Progenitor cell of endocrine pancreas (in vitro differentiated cells): ENCODE results near the gene RALGAPA2. TPM values are rescaled to one million over a fixed set of nuclear protein-coding genes. Genes with fewer than 3 reads are reported as not detected.

ENCODE experiments used
- DNase-seq: peaks from one replicate; pipeline ENCODE4 v3.0.0; 2021; ENCODE audit warnings: low spot score; ENCODE audit not compliant: unreplicated experiment
- H3K27ac Mint-ChIP-seq: 2 replicates; pipeline ENCODE4 v1.8.0; 2021; ENCODE audit warnings: mild to moderate bottlenecking, moderate library complexity, mixed read lengths
- H3K27me3 Mint-ChIP-seq: 2 replicates; pipeline ENCODE4 v1.8.0; 2021; ENCODE audit warnings: mixed read lengths
- H3K36me3 Mint-ChIP-seq: 2 replicates; pipeline ENCODE4 v1.8.0; 2022; ENCODE audit warnings: mixed read lengths; ENCODE audit not compliant: insufficient read depth
- H3K4me1 Mint-ChIP-seq: 2 replicates; pipeline ENCODE4 v1.8.0; 2021; ENCODE audit warnings: low read depth, mixed read lengths
- H3K4me3 Mint-ChIP-seq: 2 replicates; pipeline ENCODE4 v1.8.0; 2021; ENCODE audit warnings: low read depth, mild to moderate bottlenecking, moderate library complexity, mixed read lengths
- H3K9me3 Mint-ChIP-seq: 2 replicates; pipeline ENCODE4 v1.8.0; 2021; ENCODE audit warnings: low read depth, mixed read lengths
- total RNA-seq: library from RNA; stranded (reverse); gene quantifications from 2 replicates; pipeline ENCODE4 v1.2.1, GENCODE V29; 2021
- TF ChIP-seq, protein P1 (sequence below): fragments of 200-600 bp; sonication (generic); IDR thresholded peaks from one replicate; pipeline ENCODE4 v1.5.0; 2021; ENCODE audit warnings: antibody characterized with exemption, mild to moderate bottlenecking; ENCODE audit not compliant: unreplicated experiment

Gene RALGAPA2
- total RNA-seq, 1 donor from 2014 or later = 109 TPM

DNA sequence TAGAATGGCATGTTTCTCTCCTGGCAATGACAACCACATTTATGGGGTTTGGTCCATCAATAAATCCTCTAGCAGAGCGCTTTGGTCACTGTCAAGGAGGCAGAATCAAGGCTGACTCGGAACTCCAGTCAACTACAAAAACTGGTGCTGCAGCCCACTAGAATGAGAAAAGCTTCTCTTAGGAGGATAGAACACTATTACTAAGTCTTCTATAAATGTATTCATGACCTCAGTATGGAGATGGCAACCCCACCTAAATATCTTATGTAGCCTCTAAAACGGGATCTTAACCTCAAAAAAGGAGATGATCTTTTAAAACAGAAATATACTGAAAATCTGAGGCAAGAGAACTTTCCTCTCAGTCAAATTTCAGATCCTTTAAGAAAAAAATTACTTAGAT, 68.5 kb downstream of the RALGAPA2 start:
- no peak for DNase-seq
- H3K4me1 Mint-ChIP-seq = peaks cover 2% of the 10 kb centered on the region
- H3K9me3 Mint-ChIP-seq = peaks cover 4% of the 10 kb centered on the region
- no peak overlapping the region for H3K27ac Mint-ChIP-seq
- no peak overlapping the region for H3K4me3 Mint-ChIP-seq
- no peaks in the 10 kb centered on the region for H3K27me3 Mint-ChIP-seq
- TF ChIP-seq, protein P1, sequence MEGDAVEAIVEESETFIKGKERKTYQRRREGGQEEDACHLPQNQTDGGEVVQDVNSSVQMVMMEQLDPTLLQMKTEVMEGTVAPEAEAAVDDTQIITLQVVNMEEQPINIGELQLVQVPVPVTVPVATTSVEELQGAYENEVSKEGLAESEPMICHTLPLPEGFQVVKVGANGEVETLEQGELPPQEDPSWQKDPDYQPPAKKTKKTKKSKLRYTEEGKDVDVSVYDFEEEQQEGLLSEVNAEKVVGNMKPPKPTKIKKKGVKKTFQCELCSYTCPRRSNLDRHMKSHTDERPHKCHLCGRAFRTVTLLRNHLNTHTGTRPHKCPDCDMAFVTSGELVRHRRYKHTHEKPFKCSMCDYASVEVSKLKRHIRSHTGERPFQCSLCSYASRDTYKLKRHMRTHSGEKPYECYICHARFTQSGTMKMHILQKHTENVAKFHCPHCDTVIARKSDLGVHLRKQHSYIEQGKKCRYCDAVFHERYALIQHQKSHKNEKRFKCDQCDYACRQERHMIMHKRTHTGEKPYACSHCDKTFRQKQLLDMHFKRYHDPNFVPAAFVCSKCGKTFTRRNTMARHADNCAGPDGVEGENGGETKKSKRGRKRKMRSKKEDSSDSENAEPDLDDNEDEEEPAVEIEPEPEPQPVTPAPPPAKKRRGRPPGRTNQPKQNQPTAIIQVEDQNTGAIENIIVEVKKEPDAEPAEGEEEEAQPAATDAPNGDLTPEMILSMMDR = no peak
- peaks cover 10% of the 10 kb centered on the region for H3K36me3 Mint-ChIP-seq

- no peak overlapping the region for H3K27ac Mint-ChIP-seq
- TF ChIP-seq, protein P1 = no peak
- H3K36me3 Mint-ChIP-seq = peaks cover 10% of the 10 kb centered on the region
- H3K27me3 Mint-ChIP-seq = no peaks in the 10 kb centered on the region
- no peak for DNase-seq
- no peak overlapping the region for H3K4me3 Mint-ChIP-seq
- no peaks in the 10 kb centered on the region for H3K9me3 Mint-ChIP-seq
- peaks cover 9% of the 10 kb centered on the region for H3K4me1 Mint-ChIP-seq
Observed at GRCh38 chr20:20641783-20642182, 70.7 kb downstream of the RALGAPA2 start.

DNA sequence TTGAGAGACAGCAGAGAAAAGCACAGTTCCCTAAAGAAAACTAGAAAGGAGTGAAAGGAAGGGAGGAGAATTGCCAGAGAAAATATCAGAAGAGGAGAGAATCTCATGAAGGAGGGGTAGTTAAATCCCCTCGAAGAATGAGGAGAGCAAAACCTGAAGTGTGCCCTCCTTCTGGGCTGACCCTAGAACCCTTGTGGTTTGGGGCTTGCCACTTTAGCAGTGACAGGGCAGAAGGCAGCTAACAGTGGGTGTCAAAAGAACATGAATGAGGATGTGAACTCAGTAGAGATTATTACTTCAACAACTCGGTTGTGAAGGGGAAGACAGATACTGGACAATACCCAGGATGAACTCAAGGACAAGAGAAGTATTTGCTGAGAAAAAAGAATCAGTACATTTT, 73.6 kb downstream of the RALGAPA2 start:
- H3K36me3 Mint-ChIP-seq = peaks cover 25% of the 10 kb centered on the region
- H3K27ac Mint-ChIP-seq = peak overlapping the region; percentile 71
- TF ChIP-seq, protein P1 = no peak
- H3K9me3 Mint-ChIP-seq = no peaks in the 10 kb centered on the region
- H3K27me3 Mint-ChIP-seq = no peaks in the 10 kb centered on the region
- no peak overlapping the region for H3K4me3 Mint-ChIP-seq
- H3K4me1 Mint-ChIP-seq = peaks cover 9% of the 10 kb centered on the region
- DNase-seq = no peak

- DNase-seq = no peak
- Mint-ChIP-seq H3K9me3 (no peaks in the 10 kb centered on the region), H3K27ac (peak overlapping the region; percentile 53), H3K36me3 (peaks cover 31% of the 10 kb centered on the region), H3K27me3 (no peaks in the 10 kb centered on the region), H3K4me3 (no peak overlapping the region), H3K4me1 (peaks cover 9% of the 10 kb centered on the region)
- TF ChIP-seq, protein P1 = no peak
Observed at GRCh38 chr20:20637998-20638725, 74.3 kb downstream of the RALGAPA2 start.

GRCh38 chr20:20635006-20635405, 77.4 kb downstream of the RALGAPA2 start:
- Mint-ChIP-seq H3K27ac (no peak overlapping the region), H3K27me3 (no peaks in the 10 kb centered on the region), H3K9me3 (no peaks in the 10 kb centered on the region), H3K4me1 (peaks cover 11% of the 10 kb centered on the region), H3K4me3 (no peak overlapping the region), H3K36me3 (peaks cover 37% of the 10 kb centered on the region)
- TF ChIP-seq, protein P1 = no peak
- DNase-seq = no peak
